SU-DHL-6 (cell line): ENCODE results near the gene ERVFRD-1.

ENCODE experiments used
- H2AFZ ChIP-seq: fragments of 200-600 bp; sonication (generic); 2 replicates; pipeline ENCODE4 v1.6.1; 2014; ENCODE audit warnings: low read depth, mild to moderate bottlenecking, moderate library complexity, mixed read lengths, antibody characterized with exemption, low read length; ENCODE audit not compliant: severe bottlenecking
- H3F3A ChIP-seq: fragments of 200-600 bp; shearing (Covaris generic); 2 replicates; pipeline ENCODE4 v1.6.0; 2016; ENCODE audit warnings: antibody characterized with exemption, mild to moderate bottlenecking; ENCODE audit not compliant: insufficient read depth
- H3K27ac ChIP-seq: fragments of 200-600 bp; sonication (generic); 2 replicates; pipeline ENCODE4 v1.5.1; 2016; ENCODE audit warnings: low read depth, mild to moderate bottlenecking, low read length, moderate library complexity, mixed read lengths
- H3K27me3 ChIP-seq: fragments of 200-600 bp; sonication (generic), shearing (Covaris generic); 2 replicates; pipeline ENCODE4 v1.6.0; 2014; ENCODE audit warnings: mild to moderate bottlenecking, low read length
- H3K36me3 ChIP-seq: fragments of 200-600 bp; sonication (generic); 2 replicates; pipeline ENCODE4 v1.6.1; 2014; ENCODE audit warnings: mild to moderate bottlenecking, low read length, mixed read lengths
- H3K4me2 ChIP-seq: fragments of 300-600, 200-600 bp; shearing (Covaris generic), sonication (generic); 2 replicates; pipeline ENCODE4 v1.6.0; 2014; ENCODE audit warnings: low read length, low read depth, mild to moderate bottlenecking; ENCODE audit not compliant: poor library complexity, severe bottlenecking
- H3K4me3 ChIP-seq: fragments of 200-600 bp; sonication (generic); 2 replicates; pipeline ENCODE4 v1.5.1; 2014; ENCODE audit warnings: antibody characterized with exemption, low read length, mild to moderate bottlenecking, mixed read lengths; ENCODE audit not compliant: insufficient read depth, poor library complexity, severe bottlenecking
- H3K79me2 ChIP-seq: fragments of 200-600 bp; sonication (generic); 2 replicates; pipeline ENCODE4 v1.6.1; 2014; ENCODE audit warnings: mild to moderate bottlenecking, low read length, moderate library complexity; ENCODE audit not compliant: insufficient read depth
- H3K9ac ChIP-seq: fragments of 200-600 bp; sonication (generic); 2 replicates; pipeline ENCODE4 v1.7.0; 2014; ENCODE audit warnings: mild to moderate bottlenecking, low read length
- H3K9me2 ChIP-seq: fragments of 200-600 bp; sonication (generic); replicated peaks from 2 replicates; pipeline ENCODE4 v1.6.1; 2014; ENCODE audit warnings: low read length; ENCODE audit not compliant: insufficient read depth
- H3K9me3 ChIP-seq: fragments of 200-600 bp; sonication (generic); 2 replicates; pipeline ENCODE4 v1.6.1; 2014; ENCODE audit warnings: low read length, mixed read lengths; ENCODE audit not compliant: insufficient read depth
- H4K20me1 ChIP-seq: fragments of 200-600 bp; sonication (generic); 2 replicates; pipeline ENCODE4 v1.6.1; 2014; ENCODE audit warnings: low read depth, mild to moderate bottlenecking, antibody characterized with exemption, low read length, moderate library complexity, mixed read lengths
- CTCF ChIP-seq: fragments of 200-600 bp; sonication (generic); IDR thresholded peaks from one replicate; pipeline ENCODE4 v1.5.1; 2017; ENCODE audit warnings: antibody characterized with exemption, mild to moderate bottlenecking, low read length, moderate library complexity; ENCODE audit not compliant: insufficient read depth, poor library complexity, severe bottlenecking
- EZH2phosphoT487 ChIP-seq: fragments of 200-600 bp; sonication (generic), shearing (Covaris generic); conservative IDR thresholded peaks from 2 replicates; pipeline ENCODE4 v1.6.1; 2018; ENCODE audit warnings: mild to moderate bottlenecking, antibody characterized with exemption, low read length, moderate library complexity, mixed read lengths

Gene ERVFRD-1

DNA sequence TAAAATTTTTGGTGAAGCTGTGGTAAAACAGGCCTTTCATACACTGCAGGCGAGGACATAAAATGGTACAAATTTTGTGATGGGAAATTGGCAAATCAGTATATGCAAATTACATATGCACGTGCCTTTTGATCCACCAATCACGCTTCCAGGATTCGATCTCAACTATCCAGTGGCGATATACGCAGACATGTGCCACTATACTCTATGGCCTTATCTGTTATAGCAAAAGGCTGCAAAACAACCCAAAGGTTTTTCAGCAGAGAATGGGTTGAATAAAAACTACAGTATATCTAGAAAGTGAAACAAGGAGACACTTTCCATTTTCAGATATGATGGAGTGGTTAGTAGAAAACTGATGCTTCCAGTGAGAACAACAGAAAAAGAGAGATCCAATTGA is 41.9 kb upstream of the ERVFRD-1 start:
- no peak overlapping the region for H3K4me3 ChIP-seq

GRCh38 chr6:11152581-11152980 is 41.1 kb upstream of the ERVFRD-1 start:
- no peaks in the 10 kb centered on the region for H4K20me1 ChIP-seq
- H2AFZ ChIP-seq, result no peak overlapping the region
- TF ChIP-seq EZH2phosphoT487, result no peak
- TF ChIP-seq CTCF, result no peak
- H3K27ac ChIP-seq, result no peak overlapping the region
- no peaks in the 10 kb centered on the region for H3K36me3 ChIP-seq
- H3K4me3 ChIP-seq, result no peak overlapping the region
- H3K9me2 ChIP-seq, result no peaks in the 10 kb centered on the region
- H3K27me3 ChIP-seq, result no peaks in the 10 kb centered on the region
- H3K79me2 ChIP-seq, result no peaks in the 10 kb centered on the region
- no peaks in the 10 kb centered on the region for H3F3A ChIP-seq
- H3K9me3 ChIP-seq, result no peaks in the 10 kb centered on the region; the same call in 1 of the 2 replicates
- H3K9ac ChIP-seq, result no peak overlapping the region
- no peak overlapping the region for H3K4me2 ChIP-seq

More for the DNA sequence above, 41.9 kb upstream of the ERVFRD-1 start:
- no peaks in the 10 kb centered on the region for H3K9me2 ChIP-seq
- H3K36me3 ChIP-seq, result no peaks in the 10 kb centered on the region
- H2AFZ ChIP-seq, result no peak overlapping the region
- H3K4me2 ChIP-seq, result no peak overlapping the region
- no peaks in the 10 kb centered on the region for H3K27me3 ChIP-seq
- H3K9me3 ChIP-seq, result no peaks in the 10 kb centered on the region; the same call in 1 of the 2 replicates
- no peaks in the 10 kb centered on the region for H3F3A ChIP-seq
- H3K79me2 ChIP-seq, result no peaks in the 10 kb centered on the region
- no peak overlapping the region for H3K9ac ChIP-seq
- no peak overlapping the region for H3K27ac ChIP-seq
- H4K20me1 ChIP-seq, result no peaks in the 10 kb centered on the region
- TF ChIP-seq CTCF, result no peak

- Histone ChIP-seq H3K4me3 (no peak overlapping the region), H3K9me2 (no peaks in the 10 kb centered on the region), H3F3A (no peaks in the 10 kb centered on the region), H2AFZ (no peak overlapping the region), H4K20me1 (no peaks in the 10 kb centered on the region), H3K36me3 (no peaks in the 10 kb centered on the region), H3K79me2 (no peaks in the 10 kb centered on the region), H3K9ac (no peak overlapping the region), H3K9me3 (no peaks in the 10 kb centered on the region), H3K27me3 (no peaks in the 10 kb centered on the region), H3K4me2 (no peak overlapping the region), H3K27ac (no peak overlapping the region)
- no peak for TF ChIP-seq EZH2phosphoT487
- TF ChIP-seq CTCF, result no peak
These were observed 40.0 kb upstream of the ERVFRD-1 start for GRCh38 chr6:11151488-11151887.

GRCh38 chr6:11149551-11149950 is 38.0 kb upstream of the ERVFRD-1 start:
- no peak overlapping the region for H3K27ac ChIP-seq
- no peaks in the 10 kb centered on the region for H3K27me3 ChIP-seq
- H2AFZ ChIP-seq, result no peak overlapping the region
- no peak overlapping the region for H3K9ac ChIP-seq
- no peaks in the 10 kb centered on the region for H4K20me1 ChIP-seq
- no peak overlapping the region for H3K4me2 ChIP-seq
- no peaks in the 10 kb centered on the region for H3K36me3 ChIP-seq
- H3K79me2 ChIP-seq, result no peaks in the 10 kb centered on the region
- H3K9me3 ChIP-seq, result no peaks in the 10 kb centered on the region
- no peak overlapping the region for H3K4me3 ChIP-seq
- H3F3A ChIP-seq, result no peaks in the 10 kb centered on the region
- no peaks in the 10 kb centered on the region for H3K9me2 ChIP-seq
- no peak for TF ChIP-seq CTCF
- TF ChIP-seq EZH2phosphoT487, result no peak
